ENCODE results near the gene RAB6B.

Gene RAB6B

DNA sequence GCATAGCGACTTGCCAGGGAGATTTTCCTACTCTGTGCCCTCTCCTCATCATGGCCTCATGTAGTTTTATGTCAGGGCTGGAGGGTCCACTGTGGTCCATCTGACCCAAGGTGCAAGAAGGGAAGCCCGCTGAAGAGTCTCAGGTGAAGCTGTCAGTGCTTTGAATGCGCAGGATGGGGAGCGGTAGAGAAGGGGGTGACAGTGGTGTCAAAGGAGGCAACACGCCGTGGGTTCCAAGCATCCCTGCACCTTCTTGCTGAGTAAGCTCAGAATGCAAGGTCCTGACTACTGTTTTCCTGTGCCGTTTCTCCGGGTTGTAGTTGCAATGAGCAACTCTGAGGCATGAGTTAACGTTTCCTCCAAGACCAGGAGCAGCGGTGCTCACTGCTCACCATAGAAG is 44.9 kb upstream of the RAB6B start:
- no peak overlapping the region for H3K4me3 ChIP-seq (ENCODE audit: low read depth, low read length)
- TF ChIP-seq, protein P1, sequence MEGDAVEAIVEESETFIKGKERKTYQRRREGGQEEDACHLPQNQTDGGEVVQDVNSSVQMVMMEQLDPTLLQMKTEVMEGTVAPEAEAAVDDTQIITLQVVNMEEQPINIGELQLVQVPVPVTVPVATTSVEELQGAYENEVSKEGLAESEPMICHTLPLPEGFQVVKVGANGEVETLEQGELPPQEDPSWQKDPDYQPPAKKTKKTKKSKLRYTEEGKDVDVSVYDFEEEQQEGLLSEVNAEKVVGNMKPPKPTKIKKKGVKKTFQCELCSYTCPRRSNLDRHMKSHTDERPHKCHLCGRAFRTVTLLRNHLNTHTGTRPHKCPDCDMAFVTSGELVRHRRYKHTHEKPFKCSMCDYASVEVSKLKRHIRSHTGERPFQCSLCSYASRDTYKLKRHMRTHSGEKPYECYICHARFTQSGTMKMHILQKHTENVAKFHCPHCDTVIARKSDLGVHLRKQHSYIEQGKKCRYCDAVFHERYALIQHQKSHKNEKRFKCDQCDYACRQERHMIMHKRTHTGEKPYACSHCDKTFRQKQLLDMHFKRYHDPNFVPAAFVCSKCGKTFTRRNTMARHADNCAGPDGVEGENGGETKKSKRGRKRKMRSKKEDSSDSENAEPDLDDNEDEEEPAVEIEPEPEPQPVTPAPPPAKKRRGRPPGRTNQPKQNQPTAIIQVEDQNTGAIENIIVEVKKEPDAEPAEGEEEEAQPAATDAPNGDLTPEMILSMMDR (IDR thresholded peaks at IDR 0.05; ENCODE audit: low read depth, low read length, missing control alignments) = no peak
- no peak for DNase-seq (ENCODE audit: low read depth)

DNA sequence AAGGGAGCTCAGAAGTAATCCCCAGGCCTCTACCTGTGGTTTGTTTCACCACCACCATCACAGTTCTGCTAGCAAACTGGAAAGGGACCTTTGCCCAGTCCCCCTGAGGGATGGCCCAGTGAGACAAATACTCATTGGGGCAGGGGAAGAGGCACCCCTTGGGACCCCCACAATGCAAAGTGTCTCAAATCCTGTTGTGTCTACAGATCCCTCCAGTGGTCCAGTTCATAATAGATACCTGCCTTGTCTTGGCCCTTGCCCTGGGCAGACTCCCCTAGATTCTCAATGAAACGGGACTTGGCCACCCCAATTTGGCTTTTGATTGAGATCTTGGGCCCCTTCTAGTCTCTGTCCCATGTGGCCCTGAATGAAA is 43.8 kb upstream of the RAB6B start:
- TF ChIP-seq, protein P1 (IDR thresholded peaks at IDR 0.05; ENCODE audit: low read depth, low read length, missing control alignments) = no peak
- no peak for DNase-seq (ENCODE audit: low read depth)
- H3K4me3 ChIP-seq (ENCODE audit: low read depth, low read length) = no peak overlapping the region

DNA sequence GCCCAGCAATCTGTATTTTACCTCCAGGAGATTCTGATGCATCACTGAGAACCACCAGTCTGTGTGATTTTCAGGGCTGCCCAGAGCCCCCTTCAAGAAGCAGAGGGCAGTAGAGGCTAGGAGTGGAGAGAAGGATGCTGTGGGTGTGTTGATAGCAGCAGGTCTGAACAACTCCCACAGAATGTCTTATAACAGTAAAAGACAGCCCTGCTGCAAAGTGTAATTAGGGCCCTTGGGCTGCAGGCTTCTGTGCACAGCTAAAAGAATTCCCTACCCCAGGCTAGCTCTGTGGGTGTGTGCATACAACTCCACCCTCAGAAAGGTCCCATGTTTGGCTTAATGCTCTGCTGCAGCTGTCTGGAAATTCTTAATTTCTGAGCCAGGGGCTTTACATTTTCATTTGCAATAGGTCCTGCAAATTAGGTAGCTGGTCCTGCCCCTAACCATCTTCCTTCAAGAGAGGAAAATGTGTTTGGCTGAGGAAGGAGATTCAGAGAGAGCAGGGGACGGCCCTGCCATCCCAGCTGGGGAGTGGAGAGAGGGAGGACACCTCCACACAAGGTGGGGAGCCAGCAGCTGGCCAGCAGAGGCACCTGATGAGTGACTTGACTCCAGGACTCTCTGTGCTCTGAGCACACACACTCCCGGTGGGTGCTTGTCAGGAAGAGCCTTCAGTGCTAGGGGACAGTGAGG is 43.2 kb upstream of the RAB6B start:
- H3K4me3 ChIP-seq (ENCODE audit: low read depth, low read length) = no peak overlapping the region
- no peak for DNase-seq (ENCODE audit: low read depth)
- TF ChIP-seq, protein P1 (IDR thresholded peaks at IDR 0.05; ENCODE audit: low read depth, low read length, missing control alignments) = no peak

DNA sequence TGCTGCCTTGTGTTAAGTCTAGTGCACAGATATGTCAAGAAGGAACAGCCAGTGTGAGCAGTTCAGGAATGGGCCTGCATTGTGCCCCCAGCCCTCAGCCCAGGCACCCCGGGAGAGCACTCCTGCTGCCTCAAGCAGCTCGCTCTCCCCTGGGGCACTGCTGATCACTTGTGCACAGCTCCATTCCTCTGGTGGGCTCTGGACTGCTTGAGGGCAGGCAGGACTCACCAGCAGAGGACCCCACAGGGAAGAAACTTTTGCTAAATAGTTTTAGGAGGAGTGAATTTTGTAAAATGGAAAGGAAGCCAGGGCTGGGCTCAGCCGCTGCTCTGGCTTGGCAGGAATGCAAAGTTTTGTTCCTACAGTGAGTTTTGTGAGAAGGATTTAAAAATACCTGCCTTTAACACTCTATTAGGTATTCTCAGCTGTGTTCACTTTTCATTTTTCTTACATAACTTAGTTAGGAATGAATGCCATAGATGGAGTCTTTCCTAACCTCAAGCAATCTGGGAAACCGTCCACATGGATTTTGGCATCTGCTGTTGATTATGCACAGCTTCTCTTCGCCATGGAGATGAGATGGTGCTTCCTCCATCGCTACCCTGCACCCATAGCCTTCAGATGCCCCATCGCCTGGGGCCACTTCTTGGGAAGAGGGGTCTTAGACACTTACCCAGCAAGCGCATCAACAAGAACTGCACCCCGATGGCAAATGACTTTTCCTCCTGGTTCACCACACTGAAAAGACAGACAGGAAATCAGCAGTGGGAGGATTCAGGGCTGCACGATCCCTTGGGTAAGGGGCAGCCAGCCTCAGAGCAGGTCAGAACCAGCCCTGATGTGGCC is 42.3 kb upstream of the RAB6B start:
- no peak for DNase-seq (ENCODE audit: low read depth)
- TF ChIP-seq, protein P1 (IDR thresholded peaks at IDR 0.05; ENCODE audit: low read depth, low read length, missing control alignments) = no peak
- H3K4me3 ChIP-seq (ENCODE audit: low read depth, low read length) = no peak overlapping the region

DNA sequence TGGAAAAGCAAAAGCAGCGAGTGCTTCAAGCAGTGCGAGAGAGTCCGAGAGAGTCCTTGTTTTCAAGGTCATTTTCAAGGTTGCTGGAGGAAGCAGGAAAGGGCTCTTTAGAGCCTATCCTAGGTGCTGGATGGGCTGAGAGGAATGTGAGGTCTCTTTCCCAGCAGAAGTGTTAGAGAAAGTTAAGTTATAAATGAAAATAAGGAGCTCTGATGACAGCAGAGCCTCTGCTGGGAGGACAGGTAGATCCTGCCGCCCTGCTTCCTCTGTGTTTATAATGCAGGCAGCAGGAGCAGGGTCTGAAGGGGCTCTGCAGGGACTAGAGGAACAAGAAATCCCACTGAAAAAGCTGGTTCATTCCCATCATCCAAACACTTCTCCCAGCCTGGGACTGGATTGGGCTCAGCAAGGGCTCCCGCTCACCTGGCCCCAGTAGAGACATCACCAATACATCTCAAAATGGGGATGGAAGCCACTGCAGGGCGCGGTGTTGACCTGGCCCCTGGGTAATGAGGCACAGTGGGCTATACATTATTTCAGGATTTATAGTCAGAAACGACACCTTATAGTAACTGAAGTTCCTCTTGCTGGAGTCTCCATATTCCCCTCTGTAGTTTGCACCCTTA is 41.5 kb upstream of the RAB6B start:
- no peak overlapping the region for H3K4me3 ChIP-seq (ENCODE audit: low read depth, low read length)
- no peak for DNase-seq (ENCODE audit: low read depth)
- TF ChIP-seq, protein P1 (IDR thresholded peaks at IDR 0.05; ENCODE audit: low read depth, low read length, missing control alignments) = no peak

DNA sequence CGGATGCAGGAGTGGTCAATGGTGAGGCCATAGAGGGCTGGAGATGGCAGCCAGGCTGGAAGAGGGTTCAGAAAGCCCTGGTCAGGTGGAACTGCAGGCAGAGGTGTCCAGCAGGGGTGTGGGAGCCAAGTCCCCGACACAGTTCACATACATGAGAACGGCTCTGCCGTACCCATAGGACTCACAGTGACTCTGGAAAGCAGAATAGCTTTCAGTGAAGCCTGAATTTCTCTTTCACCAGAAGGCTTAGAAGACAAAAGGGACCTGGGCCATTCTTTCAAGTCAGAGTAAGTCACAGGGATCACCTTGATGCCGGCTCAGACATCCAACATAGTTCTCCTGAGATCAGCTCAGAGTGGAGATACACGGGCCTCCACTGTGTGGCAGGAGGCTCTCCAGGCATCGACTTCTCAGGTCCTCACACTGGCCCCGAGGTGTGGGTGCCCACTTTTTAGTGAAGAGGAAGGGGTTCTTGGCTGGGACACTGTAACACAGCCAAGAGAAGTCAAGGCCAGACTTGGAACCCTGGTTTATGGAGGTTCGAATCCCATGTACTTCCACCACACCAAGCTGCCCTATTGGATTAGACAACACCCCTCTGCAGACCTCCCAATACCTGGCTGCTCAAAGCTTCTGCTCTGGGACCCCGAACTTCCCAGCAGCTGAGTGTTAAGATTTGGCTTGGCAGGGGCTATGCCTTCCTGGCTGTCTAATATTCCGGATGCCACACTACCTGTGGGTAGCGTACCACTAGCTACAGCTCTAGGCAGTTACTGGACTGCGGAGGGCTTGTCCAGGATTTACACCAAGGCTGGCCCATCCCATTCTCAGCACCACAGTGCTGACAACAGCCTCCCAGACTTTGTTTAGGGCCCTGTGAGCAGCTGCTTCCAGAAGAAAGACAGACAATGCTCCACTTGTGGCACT is 40.4 kb upstream of the RAB6B start:
- TF ChIP-seq, protein P1 (IDR thresholded peaks at IDR 0.05; ENCODE audit: low read depth, low read length, missing control alignments) = no peak
- H3K4me3 ChIP-seq (ENCODE audit: low read depth, low read length) = no peak overlapping the region
- DNase-seq (ENCODE audit: low read depth) = no peak
